Hematopoietic multipotent progenitor cell treated with erythropoietin and hydrocortisone succinate and interleukin-3 and kit ligand, for 17 days (in vitro differentiated cells): Measurements from ENCODE around the gene DSC2.

Experiments used
- DNase-seq: peaks from one replicate; pipeline ENCODE4 v3.0.0-alpha.2; 2015; ENCODE audit warnings: low spot score

The DSC2 gene

GRCh38 chr18:31097666-31098065 lies 4.6 kb downstream of the DSC2 start:
- DNase-seq: no peak

- no peak for DNase-seq
Measured at GRCh38 chr18:31093880-31094279, 8.3 kb downstream of the DSC2 start.

DNA sequence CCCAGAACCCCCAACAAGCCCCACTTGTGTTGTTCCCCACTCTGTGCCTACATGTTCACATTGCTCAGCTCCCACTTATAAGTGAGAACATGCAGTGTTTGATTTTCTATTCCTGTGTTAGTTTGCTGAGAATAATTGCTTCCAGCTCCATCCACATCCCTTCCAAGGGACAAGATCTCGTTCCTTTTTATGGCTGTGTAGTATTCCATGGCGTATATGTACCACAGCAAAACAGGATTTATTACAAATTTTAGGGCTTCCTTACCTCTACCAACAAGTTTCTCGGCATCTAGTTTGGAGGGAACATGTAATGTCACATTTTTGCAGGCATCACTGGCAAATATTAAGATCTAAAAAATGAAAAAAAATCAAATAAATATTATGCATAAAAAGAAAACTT lies 8.9 kb downstream of the DSC2 start:
- no peak for DNase-seq

GRCh38 chr18:31091350-31091749 lies 10.9 kb downstream of the DSC2 start:
- DNase-seq: no peak

DNA sequence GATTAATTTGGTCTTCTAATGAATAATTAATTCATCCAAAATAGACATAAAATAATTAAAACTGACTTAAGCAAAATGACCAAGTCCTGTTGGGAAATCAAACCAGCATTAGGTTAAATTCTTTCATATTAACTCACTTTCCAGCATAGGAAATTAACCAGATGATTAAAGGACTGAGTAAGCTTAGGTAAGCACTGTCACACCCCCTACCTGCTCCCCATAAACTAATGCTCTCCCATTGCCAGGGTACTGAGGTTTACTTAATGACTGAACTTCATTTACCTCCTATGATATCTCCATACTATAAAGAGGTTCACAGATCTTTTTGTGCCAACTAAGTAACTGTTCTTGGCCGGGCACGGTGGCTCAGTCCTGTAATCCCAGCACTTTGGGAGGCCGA lies 13.7 kb downstream of the DSC2 start:
- DNase-seq: no peak

DNA sequence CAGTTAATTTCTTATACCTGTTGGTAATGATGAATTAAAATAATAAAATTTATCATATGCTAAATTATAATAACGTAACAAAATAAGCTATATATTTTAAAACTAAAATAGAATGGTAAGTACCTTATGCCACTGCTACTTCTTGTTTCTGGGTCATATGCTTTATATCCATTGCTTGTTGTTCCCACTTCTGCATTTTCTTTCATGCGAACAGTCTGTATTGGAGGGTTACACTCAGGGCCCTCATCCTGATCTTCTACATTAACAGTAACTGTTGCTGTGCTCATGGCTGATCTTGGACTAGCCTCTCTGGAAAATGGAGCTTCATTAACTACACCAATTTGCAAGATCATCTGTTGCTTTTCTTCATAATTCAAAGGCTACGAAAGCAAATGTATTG lies 22.2 kb downstream of the DSC2 start:
- DNase-seq: no peak

DNA sequence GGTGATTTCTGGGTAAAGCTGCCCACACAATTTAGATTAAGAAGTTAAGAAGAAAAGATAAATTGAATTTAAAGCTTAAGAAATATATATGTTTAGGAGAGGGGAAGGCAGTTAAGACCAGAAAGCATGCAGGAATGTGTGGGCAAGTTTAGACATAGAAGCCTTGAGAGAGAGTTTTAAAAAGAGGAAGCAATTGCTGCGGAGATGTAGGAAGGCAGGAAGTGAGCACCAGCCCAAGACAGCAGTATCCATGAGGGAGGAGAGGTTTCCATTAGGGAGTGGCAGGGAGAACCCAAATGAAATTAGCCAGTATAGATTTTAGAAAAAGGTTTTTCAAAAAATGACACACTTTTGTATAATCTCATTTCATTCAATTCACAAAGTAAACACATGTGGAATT lies 24.3 kb downstream of the DSC2 start:
- DNase-seq: no peak

- no peak for DNase-seq
Measured at GRCh38 chr18:31072175-31072574, 30.0 kb downstream of the DSC2 start.

DNA sequence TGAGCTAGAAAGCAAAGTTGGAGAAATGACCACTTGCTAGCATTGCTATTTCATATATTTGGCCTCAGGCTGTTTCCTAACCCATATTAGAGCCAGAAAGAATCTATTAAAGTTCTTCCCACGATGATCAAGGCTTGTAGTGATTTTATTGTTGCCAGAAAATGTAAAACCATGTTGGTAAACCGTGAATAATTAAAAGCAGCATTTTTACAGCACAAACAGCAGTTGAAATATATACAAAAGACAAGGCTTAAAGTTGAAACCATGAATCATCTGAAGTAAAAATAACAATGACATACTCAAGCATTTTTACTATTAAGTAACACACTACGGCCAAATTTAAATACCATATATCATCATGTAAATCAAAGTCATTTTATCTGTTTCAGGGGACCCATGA lies 32.0 kb downstream of the DSC2 start:
- no peak for DNase-seq

DNA sequence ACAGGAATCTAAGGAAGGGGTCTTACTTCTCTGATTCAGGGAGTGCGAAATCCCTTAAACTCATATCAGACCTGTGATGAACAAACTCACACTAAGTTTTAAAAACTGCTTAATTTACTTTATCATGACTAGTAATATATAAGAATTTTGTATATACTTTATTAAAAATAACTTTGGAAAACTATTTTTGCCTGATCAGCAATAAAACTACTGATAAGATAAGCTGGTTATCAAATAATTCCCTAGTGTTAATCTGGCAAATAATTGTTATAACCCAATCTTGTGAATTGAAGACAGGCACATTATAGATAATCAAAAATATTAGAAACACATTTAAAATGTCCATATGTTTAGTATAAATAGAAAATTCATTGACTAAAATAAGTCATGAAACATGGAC lies 36.0 kb downstream of the DSC2 start:
- DNase-seq: no peak

DNA sequence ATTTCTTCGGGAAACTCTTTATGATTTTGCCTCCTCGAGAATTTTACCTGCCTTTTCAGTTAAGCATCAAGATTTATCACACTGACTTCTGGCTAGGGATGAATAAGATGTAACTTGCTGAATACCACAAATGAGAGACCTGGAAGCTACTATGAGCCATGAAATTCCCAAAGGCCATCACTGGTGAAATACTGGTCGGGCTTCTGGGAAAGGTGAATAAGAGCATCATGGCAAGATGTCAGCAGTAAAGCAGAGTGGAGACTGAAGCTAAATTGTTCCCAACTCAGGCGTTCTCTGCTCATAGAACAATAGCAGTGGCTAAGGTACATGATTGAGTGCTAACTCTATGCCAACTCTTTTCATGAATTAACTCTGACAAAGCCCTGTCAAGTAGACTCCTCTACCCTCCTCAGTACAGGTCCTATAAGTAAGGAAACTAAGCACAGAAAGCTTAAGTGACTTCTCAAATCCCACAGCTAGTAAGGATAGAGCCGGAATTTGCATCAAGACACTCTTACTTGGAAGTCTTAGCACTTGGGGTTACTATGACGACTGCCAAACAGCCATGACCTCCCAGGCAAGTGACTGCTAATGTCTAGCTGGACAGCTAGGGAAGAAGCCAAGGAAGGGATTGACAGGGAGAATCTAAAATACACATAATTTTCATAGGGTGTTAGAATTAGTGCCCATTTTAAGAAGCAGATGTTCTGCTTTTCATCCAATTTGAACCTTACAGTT lies 37.0 kb downstream of the DSC2 start:
- DNase-seq: no peak

GRCh38 chr18:31064130-31064529 lies 38.1 kb downstream of the DSC2 start:
- DNase-seq: no peak

GRCh38 chr18:31061945-31062344 lies 40.3 kb downstream of the DSC2 start:
- DNase-seq: no peak

- DNase-seq: no peak
Measured at GRCh38 chr18:31058897-31059296, 43.3 kb downstream of the DSC2 start.

DNA sequence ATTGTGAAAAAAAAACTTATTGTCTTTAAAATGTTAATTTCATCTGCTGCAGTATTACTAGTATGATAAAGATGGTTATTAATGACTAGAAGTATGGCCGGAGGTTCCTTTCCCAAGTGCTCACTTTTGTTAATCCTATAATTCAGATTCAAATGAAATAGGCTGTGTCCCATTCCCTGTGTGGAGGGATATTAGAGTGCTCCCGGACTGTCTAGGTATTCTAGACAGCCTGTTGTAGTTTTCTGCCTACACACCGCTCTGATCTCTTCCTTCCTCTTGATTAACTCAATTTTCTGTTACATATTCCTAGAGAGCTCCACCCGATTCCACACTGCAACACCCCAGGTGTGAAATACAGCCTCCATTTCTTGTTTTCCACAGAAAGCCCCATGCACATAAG lies 44.3 kb downstream of the DSC2 start:
- no peak for DNase-seq

- no peak for DNase-seq
Measured at GRCh38 chr18:31057051-31057450, 45.2 kb downstream of the DSC2 start.

DNA sequence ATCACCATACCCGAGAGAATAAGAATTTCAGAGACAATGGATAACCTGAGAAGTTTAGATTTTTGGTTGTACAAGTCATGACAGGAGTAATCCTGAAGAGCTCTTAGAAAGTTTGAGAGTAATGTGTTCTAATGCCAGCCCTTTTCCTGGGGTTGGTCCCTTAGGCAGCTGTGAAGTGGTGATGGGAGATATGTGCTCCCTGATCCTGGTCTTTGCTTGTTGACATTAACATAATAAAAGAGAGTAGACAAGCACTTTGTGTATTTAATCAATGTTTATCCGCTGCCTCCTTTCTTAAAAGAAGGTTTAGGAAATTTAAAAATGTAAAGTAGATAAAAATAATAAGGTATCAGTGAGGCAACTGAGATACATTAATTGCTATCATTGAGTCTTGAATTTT lies 45.9 kb downstream of the DSC2 start:
- DNase-seq: no peak

DNA sequence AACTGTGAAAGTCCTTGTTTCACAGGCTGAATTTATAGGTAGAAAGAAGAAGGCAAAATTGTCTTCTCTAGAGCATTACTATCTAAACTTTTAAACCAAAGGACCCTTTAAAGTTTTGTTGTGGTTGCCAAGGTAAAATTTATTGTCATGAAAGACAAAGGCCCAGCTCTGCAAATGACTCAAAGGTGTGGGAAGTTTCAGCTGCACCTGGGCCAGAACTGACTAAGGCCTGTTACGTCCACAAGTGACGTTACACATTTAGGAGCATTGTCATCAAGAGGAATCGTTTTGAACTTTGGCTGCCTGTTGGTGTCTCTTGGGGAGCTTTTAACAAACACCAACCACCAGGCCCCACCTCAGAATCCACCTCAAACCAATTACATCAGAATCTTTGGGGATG lies 51.6 kb downstream of the DSC2 start:
- DNase-seq: no peak

- DNase-seq: no peak
Measured at GRCh38 chr18:31049189-31049588, 53.0 kb downstream of the DSC2 start.

DNA sequence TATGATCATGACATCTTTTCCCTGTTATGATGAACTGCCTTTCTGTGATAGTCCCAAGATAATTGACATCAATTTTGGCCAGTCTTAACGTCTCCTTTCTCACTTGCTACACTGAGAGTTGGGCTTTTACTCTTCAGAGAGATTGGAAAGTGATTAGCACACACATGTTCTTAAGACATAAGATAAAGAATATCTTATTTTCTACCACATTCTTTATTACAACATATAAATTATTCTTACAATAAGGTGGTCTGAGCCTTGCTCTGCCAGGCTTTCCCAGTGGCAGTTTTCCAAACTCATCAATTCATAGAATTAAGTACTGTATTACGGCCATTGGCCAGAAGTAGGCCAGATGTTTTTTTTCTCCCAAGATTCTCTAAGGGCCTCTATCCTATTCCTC lies 54.0 kb downstream of the DSC2 start:
- no peak for DNase-seq

DNA sequence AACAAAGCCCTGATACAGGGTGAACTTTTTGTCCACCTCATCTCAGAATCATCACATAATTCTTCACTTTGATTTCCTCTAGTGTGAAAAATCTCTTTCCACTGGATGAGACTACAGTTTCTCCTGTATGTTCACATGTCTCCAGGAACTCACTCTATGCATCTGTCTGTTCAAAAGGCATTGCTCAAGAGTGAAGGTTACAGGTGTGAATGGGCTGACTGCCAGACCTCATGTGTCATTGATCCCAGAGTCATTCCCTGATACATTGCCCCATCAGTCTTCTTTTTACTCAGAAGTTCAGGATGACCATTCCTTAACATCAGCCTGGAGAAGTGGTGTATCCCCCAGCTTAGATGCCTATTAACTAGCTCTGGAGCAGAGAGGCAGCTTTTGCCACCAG lies 55.3 kb downstream of the DSC2 start:
- DNase-seq: no peak

DNA sequence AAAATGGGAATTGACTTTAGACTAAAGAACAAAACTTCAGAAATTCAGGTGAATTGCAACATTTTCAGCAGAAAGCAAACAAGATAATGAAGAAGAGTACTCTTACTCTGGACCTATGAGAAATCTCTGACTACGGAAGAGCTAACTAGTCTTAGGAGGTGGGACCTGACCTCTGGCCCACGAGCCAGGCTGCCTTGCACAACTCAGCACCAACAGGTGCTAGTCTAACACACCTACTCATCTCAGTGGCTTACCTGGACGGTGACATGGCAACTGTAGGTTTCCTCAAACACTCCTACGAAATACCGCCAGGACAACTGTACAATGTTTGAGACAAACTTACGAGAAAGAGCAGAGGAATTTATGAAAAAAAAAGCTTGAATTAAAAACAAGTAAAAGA lies 56.6 kb downstream of the DSC2 start:
- DNase-seq: no peak

DNA sequence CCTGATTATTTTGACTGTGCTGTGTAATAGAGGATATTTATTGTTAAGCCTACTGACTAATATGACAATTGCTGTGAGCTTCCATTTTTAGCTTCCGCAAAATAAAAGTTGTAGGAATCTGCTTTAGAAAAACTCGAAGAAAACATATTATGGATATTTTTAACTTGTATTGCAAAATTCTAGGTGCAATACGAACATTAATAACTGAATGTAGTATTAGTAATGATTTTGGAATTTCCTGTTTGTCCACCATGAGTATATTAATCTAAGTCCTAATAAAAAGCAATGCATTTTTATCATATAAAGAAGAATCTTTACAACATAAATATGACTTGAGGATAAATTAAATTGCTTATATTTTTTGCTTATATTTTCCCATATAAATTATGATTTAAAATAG lies 57.3 kb downstream of the DSC2 start:
- DNase-seq: no peak

DNA sequence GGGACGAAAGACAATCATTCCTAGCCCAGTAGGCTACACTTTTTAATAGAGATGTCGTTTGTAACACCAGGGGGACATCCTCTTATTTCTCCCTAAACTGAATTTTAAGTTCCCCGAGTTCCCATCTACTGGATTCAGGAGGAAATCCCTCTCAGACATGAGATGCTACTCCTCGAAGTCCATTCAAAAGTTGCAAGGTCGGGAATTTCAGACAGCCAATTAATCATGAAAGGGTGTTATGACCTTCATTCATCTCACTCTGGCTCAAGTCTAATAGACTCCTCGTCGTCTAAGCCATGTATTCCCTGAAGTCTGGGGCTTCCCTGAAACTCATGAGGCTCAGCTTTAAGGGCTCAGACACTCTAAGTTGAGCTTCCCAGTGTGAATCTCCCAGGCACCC lies 58.5 kb downstream of the DSC2 start:
- DNase-seq: no peak
